SHP77 treated with DMSO at 0.1 percent for 48 hours (cell line): ENCODE measurements around the gene BTG4.

Experiments used
- DNase-seq: peaks from one replicate; lab custom pipeline; 2025; lab: John Stamatoyannopoulos, UW

The BTG4 gene

DNA sequence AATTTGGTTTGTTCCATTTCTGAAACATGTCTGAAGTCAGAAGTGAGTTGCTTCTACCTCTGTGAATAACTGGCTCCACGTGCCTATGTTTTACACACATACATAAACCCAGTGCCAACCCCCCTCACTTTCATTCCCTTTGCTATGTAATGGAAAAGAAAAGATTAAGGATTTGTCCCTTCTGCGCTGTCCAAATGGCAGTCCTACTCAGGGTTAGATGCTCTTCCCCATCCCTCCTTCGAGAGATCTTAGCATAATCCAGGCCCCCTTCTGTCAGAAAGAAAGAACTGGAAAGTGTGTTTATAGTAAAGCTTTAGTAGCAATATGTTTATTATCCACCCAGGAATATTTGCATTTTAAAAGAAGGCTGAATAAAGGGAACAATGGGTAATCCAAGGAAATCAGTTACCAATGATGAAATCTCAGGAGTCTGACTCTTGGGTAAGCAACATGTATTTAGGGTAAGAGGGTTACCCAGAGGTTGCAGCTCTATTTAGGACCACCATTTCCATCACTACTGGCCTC is 25.2 kb upstream of the BTG4 start:
- no peak for DNase-seq

DNA sequence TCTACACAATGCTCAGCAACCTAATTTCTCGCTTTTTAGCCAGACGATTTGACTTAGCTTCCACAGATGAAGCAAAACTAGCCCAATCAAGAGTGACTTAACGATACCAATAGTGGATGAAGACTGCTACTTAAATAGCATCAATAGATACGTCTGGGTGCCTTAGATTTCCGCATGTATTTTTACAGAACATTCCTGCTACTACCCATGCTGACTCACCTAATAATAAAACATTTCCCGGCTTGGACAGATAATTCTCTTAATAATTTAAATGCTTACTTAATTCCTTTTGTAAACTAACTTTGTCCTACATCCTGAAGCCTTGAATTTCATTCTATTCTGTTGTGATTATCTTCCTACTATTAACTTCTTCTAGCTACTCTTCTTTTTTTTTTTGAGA is 23.1 kb upstream of the BTG4 start:
- no peak for DNase-seq

DNA sequence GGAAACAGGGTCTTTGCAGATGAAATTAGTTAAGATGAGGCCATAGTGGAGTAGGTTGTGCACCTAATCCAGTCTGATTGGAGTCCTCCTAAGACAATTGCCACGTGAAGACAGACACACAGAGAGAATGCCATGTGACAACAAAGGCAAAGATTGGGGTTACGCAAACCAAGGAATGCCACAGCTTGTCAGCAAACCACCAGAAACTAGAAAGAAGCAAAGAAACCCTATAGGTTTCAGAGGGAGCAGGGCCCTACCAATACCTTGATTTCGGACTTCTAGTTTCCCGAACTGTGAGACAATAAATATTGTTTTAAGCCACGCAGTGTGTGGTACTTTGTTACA is 20.2 kb upstream of the BTG4 start:
- no peak for DNase-seq

DNA sequence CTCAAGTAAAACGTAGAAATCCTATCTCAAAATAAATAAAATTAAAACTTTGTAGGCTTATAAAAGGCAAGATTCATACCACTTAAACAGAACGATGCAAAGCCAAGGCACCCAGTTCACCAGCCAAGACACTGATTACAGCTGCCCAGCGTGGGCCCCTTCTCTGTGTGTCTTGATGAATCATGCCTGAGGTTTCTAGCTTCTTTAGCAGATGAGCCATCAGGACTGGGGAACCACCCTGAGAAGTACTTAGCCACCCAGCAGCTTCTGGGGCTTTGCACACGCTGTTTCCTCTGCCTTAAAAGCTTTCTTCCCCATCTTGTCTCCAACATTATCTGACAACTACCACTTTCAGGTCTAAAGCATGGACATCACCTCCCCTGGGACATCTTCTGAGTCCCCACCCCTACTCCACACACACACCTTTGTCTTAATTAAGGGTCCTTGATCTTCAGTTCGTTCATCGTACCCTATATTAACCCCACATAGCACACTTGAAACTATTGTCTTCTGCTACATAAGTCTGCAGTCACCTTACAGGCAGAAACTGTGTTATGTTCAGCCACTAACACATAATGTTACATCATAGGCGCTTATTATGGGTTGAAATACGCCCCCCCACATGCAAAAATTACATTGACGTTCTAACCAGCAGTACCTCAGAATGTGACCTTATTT is 19.6 kb upstream of the BTG4 start:
- no peak for DNase-seq

DNA sequence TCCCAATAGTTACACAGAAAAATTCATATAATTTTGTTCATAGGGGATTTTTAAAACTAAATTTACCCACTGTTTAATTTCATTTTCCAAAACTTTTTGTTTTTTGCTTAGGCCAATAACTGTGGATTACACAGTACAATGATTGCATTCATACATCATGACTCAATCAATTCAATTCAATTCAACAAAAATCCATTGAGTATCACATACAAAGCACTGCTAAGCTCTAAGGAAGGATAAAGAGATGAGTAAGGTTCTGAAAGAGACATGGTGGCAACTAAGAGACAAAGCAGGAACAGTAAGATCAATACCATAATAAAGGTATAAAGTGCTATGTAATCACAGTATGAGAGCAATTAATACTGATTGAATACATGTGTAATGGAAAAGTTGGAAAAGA is 18.9 kb upstream of the BTG4 start:
- no peak for DNase-seq

DNA sequence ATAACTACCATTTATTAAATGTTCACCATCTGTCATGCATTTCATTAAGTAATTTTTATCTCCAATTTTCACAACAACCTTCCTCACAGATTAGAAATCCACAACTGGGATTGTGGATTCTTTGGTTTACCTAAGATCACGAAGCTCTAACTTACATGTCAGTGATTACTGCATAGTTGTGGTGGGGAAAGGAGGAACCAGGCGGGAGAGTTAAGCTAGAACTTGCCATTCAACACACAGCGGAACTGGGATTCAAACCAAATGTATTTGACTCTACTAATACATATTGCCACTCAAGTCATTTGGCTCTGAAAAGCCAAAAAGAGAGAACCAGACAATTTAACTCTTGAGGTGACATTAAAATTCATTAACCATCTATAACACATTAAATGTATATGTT is 17.9 kb upstream of the BTG4 start:
- no peak for DNase-seq

DNA sequence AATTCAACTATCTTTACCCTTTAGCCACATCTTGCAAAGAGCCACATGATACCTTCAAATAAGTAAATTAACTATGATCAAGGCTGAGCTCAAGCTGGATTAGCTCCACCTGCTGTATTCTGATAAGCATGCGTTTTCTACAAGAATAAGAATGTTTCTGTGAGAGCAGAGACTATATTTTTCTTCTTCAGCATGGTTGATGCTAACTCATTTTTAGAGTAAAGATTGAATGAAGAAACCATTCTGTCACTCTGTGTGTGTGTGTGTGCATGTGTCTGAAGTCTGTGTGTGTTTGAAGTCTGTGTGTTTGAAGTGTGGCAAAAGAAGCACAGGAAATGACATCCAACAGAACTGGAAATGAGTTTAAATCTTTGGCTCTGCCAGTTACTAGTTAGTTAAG is 16.4 kb upstream of the BTG4 start:
- DNase-seq = no peak

DNA sequence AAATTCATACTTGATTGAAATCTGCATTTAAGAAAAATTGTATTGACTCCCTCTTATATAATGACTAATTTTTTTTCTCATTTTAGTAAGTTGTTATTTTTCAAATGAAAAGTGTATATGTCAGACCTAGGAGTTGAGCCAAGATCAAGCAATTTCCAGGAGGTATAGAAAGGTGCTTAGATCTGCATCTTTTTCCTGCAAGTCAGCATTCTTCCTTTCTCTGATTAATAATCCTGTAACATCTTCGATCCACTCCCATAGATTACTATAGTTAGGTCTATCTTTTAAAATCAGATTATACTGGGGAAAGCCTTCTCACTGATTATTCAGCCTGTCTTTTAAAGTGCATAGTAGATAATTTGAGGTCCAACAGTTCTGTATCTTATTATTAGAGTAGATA is 15.1 kb upstream of the BTG4 start:
- no peak for DNase-seq

DNA sequence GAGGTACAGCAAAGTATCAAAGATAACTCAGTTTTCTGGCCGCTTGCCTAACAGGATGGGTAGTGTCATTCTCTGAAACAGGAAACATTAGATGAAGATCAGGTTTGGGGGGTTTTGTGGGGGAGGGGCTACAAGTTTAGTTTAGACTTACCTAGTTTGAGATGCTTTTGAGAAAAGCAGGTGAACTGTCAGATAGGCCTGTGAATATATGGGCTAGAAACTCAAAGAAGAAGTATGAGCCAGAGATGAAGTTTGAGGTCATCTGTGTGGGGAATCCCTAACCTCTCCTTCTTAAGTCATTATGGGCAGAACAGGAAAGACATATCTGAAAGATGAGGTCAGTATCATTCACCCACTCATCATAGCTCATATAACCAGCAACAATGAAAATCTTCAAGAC is 14.3 kb upstream of the BTG4 start:
- DNase-seq = no peak

DNA sequence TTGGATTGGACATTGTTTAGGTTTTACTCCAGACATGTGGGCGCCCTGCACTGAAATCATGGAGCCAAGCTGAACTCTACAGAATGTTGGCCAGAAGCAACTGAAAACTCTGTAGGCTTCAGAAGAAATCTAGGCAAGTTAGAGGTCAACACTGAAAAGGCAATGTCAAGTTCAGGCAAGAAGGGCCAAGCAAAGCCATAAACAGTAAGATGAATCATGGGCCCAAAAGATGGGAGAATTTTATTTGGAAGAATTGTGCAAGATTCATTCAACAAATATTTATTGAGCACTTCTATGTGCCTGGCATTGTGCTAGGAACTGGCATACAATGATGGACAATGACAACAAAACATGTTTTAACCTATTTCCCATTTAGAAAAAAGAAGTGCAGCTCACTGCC is 13.3 kb upstream of the BTG4 start:
- no peak for DNase-seq

DNA sequence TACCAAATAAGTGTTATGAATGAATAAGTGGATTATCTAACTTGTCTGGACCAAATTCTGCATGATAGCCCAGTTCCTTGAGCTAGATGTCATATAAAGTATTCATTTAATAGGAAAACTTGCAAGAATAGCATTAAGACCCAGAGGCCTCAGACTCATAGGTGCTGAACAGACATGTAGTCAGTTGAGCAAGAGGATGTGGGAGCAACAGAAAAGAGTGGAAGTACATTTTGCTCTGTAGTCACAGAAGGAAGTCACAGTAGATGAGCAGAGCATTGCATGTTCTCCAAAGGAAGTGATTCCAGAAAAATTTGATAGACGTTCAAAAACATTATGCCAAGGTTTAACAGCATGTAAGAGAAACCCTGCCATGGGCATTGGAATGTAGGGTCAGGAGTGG is 11.9 kb upstream of the BTG4 start:
- DNase-seq = no peak

DNA sequence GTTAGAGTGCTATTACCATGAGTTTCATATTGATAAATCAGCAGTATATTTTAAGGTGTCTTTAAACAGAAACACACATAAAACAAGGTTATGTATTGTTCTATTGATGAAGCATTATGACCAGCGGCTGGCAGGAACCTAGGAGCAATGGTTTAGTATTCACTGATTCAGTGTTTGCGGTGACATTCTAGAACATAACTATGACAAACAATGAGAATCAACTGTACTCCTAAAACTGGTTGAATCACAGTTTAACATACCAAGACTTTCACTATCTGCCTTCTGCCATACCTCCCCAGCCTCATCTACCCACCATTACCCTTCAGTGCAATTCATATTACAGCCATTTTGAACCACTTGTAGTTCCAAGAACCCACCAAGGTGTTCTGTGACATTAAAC is 11.2 kb upstream of the BTG4 start:
- no peak for DNase-seq

DNA sequence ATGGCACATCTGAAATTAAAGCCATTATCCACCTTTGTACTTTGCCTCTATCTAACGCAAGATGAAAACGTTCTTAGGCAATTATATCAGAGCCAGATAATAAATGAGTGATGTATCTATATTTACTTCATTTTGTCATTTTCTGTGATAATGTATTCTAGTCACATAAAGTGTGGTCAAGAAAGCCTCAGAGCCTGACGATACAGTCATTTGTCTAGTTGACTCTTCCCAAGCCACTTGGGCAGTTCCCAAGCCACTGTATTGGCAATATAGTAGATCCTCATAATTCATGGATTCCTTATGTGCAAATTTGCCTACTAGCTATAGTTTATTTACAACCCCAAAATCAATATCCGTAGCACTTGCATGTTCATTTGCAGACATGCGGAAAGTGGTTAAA is 10.2 kb upstream of the BTG4 start:
- DNase-seq = no peak

DNA sequence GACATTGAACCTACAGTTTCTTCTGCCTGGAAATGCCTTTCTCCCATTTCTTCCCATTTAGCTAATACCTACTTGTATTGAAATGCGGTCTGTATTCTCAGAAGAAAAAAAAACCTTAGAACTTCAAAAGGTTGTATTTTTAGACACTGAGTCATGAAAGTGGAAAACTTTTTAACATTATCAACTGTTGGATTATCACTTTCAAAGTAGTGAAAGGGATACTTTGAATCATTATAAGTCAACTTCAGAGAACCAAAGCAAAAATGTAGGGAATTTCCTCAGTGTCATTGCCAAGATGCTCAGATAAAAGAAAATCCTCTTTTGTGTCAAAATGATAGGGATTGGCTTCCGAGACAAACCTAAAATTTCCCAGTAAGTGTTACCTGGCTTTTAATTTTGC is 8.9 kb upstream of the BTG4 start:
- no peak for DNase-seq

DNA sequence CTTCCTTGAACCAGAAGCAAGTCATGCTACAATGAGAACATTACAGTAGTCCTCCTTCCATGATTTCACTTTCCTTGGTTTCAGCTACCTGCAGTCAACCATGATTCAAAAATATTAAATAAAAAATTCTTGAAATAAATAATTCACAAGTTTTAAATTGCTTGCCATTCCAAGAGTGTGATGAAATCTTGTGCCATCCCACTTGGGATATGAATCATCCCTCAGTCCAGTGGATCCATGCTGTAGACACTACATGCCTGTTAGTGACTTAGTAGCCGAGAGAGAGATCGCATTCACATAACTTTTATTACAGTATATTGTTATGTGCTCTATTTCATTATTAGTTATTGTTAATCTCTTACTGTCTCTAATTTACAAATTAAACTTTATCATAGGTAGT is 8.4 kb upstream of the BTG4 start:
- no peak for DNase-seq

DNA sequence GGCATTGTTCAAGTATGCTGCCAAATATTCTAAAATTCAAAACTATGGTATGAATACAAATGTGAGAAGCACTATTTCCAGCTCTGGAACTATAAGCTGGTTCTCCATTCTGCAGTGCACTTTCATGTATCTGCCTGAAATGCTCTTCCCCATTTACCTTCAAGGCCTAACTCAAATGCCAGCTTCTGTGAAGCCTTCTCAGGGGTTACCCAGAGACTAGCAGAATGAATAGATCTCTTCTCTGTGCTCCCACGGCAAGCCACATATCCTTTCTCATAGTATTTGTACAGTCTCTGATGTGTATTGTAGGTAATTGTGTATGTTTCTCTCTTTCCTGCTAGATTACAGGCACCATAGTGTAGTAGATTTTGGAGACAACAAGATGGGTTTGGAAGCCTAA is 6.5 kb upstream of the BTG4 start:
- no peak for DNase-seq

DNA sequence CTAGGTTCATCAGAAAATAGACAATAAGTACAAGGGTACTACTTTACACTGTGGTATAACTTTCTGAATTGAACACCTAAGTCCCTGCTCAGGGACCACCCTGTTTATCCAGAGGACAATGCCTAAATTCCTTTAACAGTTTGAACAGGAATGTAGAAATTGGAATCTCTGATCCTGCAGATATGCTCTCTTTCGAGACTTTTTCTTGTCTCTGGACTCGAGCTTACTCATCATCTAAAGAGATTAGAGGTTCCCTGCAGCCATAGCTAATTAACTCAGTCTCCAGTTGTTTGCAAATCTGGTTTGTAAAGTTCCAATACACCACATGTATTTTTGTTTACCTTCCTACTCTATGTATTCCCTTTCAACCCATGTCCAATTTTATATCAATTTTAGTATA is 3.4 kb upstream of the BTG4 start:
- no peak for DNase-seq

DNA sequence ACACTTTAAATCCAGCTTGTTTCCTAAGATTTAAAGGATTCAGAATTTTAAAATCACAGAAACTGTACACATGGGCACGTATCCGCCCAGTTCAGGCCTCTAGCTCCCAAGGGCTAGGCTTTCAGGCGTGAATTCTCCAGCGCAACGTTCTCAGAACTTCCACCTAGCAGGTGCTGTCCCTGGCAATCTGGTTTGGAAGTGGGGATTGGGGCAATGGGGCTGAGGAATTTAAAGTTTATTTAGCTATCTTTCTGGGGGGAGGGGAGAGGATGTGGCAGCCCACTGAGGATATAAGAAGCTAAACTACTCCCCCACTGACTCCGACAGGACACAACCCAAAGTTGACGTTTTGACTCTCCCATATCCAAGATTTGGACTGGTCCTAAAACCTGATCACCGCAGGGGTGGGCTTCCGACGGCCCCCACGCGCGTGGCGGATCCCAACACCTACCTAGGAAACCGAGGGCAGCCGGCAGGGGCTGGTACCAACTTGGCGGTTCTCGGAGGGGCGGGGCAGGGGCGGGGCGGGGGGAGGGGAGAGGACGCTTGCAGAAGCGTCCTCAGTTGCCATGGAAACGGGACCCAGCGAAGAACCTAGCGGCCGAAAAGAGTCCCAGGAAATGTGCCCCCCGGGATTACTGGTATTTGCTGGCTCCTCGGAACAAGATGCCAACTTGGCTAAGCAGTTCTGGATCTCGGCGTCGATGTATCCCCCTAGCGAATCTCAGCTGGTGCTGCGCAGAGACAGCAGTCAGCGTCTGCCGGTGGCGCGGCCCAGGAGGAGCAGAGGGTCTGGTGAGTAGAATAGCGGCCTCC is 2.2 kb upstream of the BTG4 start, which contains the start of gene HOATZ:
Gene HOATZ (plus strand): TSS at position 563 of the 816 bp plus-strand sequence. CDS start 7 bp downstream, at position 570.
- DNase-seq = no peak

DNA sequence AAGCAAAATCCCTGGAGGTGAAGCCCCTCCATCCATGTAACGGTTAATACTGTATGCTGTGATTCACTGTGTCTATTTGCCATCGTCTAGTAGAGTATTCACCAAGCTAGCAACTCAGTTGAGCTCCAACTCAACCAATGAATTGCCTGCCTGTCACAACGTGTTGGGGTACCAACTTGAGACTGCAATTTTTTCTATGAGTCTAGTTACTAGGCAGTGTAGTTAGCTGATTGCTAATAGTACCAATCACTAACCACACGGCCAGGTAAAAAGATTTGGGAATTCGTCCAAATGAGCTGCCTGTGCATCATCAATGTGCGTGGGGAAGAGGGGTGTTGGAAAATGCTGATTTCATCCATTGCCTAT is 1.0 kb upstream of the BTG4 start:
- DNase-seq = no peak

DNA sequence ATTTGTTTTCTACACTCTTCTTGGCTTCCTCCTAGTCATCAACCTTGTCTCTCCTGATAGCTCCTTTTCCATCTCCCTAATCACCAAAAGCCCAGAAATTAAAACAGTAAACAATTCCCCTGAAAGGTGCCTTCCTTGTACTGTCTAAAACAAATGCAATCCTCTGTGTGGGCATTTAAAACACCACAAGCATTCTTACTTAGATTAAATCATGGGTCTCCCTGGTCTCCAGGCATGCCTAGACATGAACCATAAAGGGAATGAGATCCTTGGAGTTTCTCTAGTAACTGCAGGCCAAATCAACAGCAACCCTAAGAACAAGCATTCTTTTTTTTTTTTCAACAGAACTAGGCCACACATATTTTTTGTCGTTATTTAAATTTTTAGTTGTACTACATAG is 1.9 kb downstream of the BTG4 start:
- no peak for DNase-seq

DNA sequence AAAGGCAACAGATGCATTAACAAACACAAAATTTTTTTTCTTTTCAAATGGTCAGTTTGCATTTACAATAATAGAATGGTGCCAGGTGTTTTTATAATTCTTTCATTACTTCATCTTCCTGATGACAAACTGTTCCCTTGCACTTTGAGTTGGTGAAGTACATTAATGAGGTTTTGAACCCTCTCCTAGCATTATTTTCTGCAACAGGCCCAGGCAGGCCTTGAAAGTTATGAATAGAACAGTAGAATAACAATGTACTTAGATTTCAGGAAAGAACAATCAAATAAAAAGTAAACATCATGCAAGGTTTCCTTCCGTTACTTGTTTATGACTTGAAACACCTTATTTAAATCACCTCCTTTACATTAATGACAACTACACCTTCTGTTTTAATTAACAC is 9.6 kb downstream of the BTG4 start:
- DNase-seq = no peak

DNA sequence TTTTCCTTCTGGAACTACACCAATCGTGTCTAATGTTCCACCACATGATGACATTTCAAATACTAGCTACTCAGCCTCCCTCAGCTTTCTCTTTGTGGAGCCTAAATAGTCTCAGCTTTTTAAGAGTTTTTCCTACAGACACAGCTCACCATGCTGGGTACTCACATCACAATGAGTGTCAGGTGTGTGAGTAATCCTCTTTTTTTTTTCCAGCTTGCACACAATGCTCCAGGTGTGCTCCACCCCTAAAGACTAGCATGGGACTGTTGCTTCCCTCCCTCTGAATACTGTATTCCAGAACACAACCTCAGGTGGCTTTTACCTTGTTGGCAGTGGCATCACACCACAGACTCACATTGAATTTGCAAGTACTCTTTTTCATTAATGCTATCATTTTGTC is 11.7 kb downstream of the BTG4 start:
- no peak for DNase-seq

DNA sequence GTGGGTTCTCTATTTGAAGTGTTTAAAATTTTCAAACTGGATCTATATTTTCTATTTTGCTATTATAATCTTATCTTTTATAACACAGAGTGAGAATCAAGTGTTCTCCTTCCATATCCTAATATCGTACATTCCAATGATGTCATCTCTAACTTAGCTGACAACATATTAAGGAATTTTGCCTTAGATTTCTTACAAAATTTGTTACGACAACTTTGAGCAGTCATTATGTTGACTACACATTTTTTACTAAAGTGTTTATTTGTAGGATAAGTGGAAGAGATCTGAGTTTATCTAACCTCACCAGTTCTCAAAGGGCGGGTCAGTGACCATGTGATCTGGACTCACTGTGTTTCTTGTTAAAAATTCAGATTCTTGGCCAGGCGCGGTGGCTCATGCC is 12.7 kb downstream of the BTG4 start:
- DNase-seq = no peak

DNA sequence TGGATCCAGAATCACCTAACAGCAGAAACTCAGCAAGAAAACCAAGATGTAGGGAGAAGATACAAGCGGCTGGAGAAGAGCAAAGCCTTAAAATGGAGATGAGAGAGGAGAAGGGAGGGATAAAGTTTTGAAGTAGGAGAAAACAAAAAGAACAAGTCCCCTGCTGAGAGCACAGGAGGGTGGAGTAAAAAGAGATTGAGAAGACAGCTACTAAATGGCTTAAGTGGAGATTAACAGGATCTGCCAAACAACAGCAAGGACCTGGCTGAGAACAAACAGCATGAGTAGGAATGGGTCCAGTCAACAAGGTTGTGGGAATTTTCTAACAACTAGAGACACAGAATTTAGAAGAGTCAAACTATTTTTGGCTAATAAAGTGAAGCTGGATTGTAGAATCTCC is 18.1 kb downstream of the BTG4 start:
- DNase-seq = no peak
